ENCODE measurements around the gene PTPN4.

PTPN4 gene

GRCh38 chr2:120032297-120032696 lies 272.6 kb downstream of the PTPN4 start:
- DNase-seq, result no peak

All from NCI-H526 treated with DMSO at 0.1 percent for 48 hours (cell line).